Large intestine (tissue), 3 donors: ENCODE data around the gene CD40. TPM values are rescaled to one million over a fixed set of nuclear protein-coding genes. Genes with fewer than 3 reads are reported as not detected.
"Not testable (repeated sequence)": the region's sequence is repeated elsewhere in the genome, so short reads cannot be mapped to it uniquely, and the experiment has no call there.

Source experiments
- DNase-seq, 2 donors: peaks; one replicate each; pipeline versions ENCODE4 v3.0.0 to v3.0.0-alpha.2; 2013
- H3K27ac ChIP-seq: one replicate; pipeline ENCODE4 v1.5.1; 2013; ENCODE audit warnings: low read length
- H3K27me3 ChIP-seq: 2 replicates; pipeline ENCODE4 v1.6.1; 2013; ENCODE audit warnings: low read length; ENCODE audit not compliant: control insufficient read depth, insufficient read depth
- H3K36me3 ChIP-seq: 2 replicates; pipeline ENCODE4 v1.6.1; 2013; ENCODE audit warnings: low read length; ENCODE audit not compliant: control insufficient read depth, insufficient read depth
- H3K4me1 ChIP-seq: one replicate; pipeline ENCODE4 v1.6.1; 2013; ENCODE audit warnings: low read length; ENCODE audit not compliant: control insufficient read depth, insufficient read depth
- H3K4me3 ChIP-seq: one replicate; pipeline ENCODE4 v1.5.1; 2013; ENCODE audit warnings: low read length
- H3K9me3 ChIP-seq: one replicate; pipeline ENCODE4 v1.6.1; 2013; ENCODE audit warnings: mild to moderate bottlenecking, low read depth, low read length, moderate library complexity; ENCODE audit not compliant: control insufficient read depth
- WGBS: methylation state at CpG from one replicate; pipeline ENCODE4 v1.1.5; 2013; ENCODE audit warnings: low lambda C conversion rate; ENCODE audit not compliant: insufficient coverage; 5-methylcytosine and 5-hydroxymethylcytosine counted together
- polyA plus RNA-seq: library from polyadenylated mRNA; unstranded; fragments of 120-200 nt; gene quantifications from one replicate; pipeline ENCODE4 v1.2.1, GENCODE V29; 2013

Gene CD40
- polyA plus RNA-seq, 1 donor: 2.8 TPM

DNA sequence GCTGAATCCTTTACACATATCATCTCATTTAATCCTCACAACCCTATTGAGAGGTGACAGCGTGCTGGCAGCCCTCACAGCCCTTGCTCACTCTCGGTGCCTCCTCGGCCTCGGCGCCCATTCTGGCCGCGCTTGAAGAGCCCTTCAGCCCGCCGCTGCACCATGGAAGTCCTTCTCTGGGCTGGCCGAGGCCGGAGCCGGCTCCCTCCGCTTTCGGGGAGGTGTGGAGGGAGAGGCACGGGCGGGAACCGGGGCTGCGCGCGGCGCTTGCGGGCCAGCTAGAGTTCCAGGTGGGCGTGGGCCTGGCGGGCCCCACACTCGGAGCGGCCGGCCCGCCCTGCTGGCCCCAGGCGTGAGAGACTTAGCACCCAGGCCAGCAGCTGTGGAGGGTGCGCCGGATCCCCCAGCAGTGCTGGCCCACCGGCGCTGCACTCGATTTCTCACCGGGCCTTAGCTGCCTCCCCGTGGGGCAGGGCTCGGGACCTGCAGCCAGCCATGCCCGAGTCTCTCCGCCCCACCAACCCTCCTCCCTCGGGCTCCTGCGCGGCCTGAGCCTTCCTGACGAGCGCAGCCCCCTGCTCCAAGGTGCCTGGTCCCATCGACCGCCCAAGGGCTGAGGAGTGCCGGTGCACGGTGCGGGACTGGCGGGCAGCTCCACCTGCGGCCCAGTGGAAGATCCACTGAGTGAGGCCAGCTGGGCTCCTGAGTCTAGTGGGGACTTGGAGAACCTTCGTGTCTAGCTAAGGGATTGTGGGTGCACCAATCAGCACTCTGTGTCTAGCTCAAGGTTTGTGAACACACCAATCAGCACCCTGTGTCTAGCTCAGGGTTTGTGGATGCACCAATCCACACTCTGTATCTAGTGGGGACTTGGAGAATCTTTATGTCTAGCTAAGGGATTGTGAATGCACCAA is 26.2 kb upstream of the CD40 start:
- no CpG with 5 or more reads among the region's 52 CpGs for WGBS
- not testable (repeated sequence) for H3K36me3 ChIP-seq

GRCh38 chr20:46093531-46093930 is 24.6 kb upstream of the CD40 start:
- H3K27me3 ChIP-seq: peaks cover 11% of the 10 kb centered on the region
- no peaks in the 10 kb centered on the region for H3K36me3 ChIP-seq
- H3K4me1 ChIP-seq: no peaks in the 10 kb centered on the region
- no peak for DNase-seq
- WGBS: 83% methylated on average over 1 of the region's 2 CpGs
- no peak overlapping the region for H3K4me3 ChIP-seq
- no peak overlapping the region for H3K27ac ChIP-seq
- peaks cover 3% of the 10 kb centered on the region for H3K9me3 ChIP-seq

More for the DNA sequence above, 26.2 kb upstream of the CD40 start:
- not testable (repeated sequence) for H3K27me3 ChIP-seq, H3K4me1 ChIP-seq, DNase-seq, H3K4me3 ChIP-seq, H3K27ac ChIP-seq, H3K9me3 ChIP-seq

- Histone ChIP-seq H3K4me1 (no peaks in the 10 kb centered on the region), H3K27ac (no peak overlapping the region), H3K9me3 (no peaks in the 10 kb centered on the region), H3K4me3 (no peak overlapping the region), H3K36me3 (no peaks in the 10 kb centered on the region), H3K27me3 (peaks cover 43% of the 10 kb centered on the region)
- DNase-seq: no peak
- WGBS: 89% methylated on average over 2 of the region's 48 CpGs
Observed at GRCh38 chr20:46099491-46100287, 18.4 kb upstream of the CD40 start.

GRCh38 chr20:46100444-46100843 is 17.7 kb upstream of the CD40 start:
- no CpG with 5 or more reads among the region's 7 CpGs for WGBS
- DNase-seq, H3K4me3 ChIP-seq, H3K4me1 ChIP-seq, H3K9me3 ChIP-seq, H3K36me3 ChIP-seq, H3K27ac ChIP-seq: not testable (repeated sequence)
- peaks cover 51% of the 10 kb centered on the region for H3K27me3 ChIP-seq

DNA sequence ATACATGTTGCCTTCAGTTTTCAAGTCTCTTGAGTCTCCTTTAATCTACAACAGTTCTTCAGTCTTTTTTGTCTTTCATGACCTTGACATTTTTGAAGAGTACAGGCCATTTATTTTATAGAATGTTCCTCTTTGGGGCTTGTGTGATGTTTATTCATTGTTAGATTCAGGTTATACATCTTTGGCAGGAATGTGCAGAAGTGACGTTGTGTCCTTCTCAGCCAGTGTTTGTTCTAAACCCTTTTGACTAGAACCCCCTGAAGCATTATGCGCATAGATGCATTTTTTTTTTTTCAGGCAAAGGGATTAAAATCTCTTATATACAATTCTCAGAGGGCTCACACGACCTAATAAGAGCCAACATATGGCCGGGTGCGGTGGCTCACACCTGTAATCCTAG is 17.1 kb upstream of the CD40 start:
- Histone ChIP-seq H3K4me1 (no peaks in the 10 kb centered on the region), H3K27ac (no peak overlapping the region), H3K9me3 (no peaks in the 10 kb centered on the region), H3K36me3 (no peaks in the 10 kb centered on the region), H3K27me3 (peaks cover 51% of the 10 kb centered on the region), H3K4me3 (no peak overlapping the region)
- no CpG with 5 or more reads among the region's 5 CpGs for WGBS
- no peak for DNase-seq

DNA sequence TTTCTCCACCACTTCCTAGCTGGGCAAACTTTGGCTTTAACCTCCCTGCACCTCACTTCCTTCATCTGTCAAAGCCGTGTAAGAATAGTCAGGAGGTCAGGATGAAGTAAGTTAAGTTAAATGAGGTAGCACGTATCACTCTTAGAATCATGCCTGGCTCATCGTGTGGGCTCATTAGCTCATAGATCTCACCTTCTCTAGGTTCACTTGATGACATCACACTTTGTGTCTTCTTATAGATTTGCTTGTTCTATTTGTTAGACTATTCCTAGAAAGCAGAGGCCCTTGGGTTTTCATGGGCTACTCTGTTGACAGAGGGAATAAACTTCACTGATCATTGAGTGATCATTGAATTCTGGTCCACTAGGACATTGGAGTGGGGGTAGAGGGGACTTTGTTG is 16.2 kb upstream of the CD40 start:
- peaks cover 54% of the 10 kb centered on the region for H3K27me3 ChIP-seq
- H3K4me1 ChIP-seq: no peaks in the 10 kb centered on the region
- H3K36me3 ChIP-seq: no peaks in the 10 kb centered on the region
- H3K9me3 ChIP-seq: no peaks in the 10 kb centered on the region
- WGBS: no CpG with 5 or more reads among the region's 3 CpGs
- no peak overlapping the region for H3K27ac ChIP-seq
- H3K4me3 ChIP-seq: no peak overlapping the region
- DNase-seq: no peak

DNA sequence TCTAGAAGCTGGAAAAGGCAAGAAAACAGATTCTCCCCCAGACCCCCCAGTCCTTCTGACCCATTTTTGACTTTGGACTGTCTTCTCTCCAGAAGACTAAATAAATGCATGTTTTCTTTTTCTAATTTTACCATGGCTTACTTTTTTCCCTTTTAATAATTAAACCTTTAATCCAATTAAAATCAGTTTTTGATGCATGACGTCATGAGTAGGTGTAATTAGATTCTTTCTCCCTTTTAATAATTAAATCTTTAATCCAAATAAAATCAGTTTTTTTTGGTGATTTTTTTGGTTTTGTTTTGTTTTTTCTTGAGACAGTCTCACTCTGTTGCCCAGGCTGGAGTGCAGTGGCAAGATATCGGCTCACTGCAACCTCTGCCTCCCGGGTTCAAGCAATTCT is 15.2 kb upstream of the CD40 start:
- peaks cover 48% of the 10 kb centered on the region for H3K27me3 ChIP-seq
- no peaks in the 10 kb centered on the region for H3K9me3 ChIP-seq
- H3K36me3 ChIP-seq: no peaks in the 10 kb centered on the region
- DNase-seq: no peak
- no peaks in the 10 kb centered on the region for H3K4me1 ChIP-seq
- H3K4me3 ChIP-seq: no peak overlapping the region
- no peak overlapping the region for H3K27ac ChIP-seq
- WGBS: 100% methylated on average over 1 of the region's 3 CpGs

- WGBS: no CpG with 5 or more reads among the region's 3 CpGs
- Histone ChIP-seq H3K4me3 (no peak overlapping the region), H3K27ac (no peak overlapping the region), H3K9me3 (no peaks in the 10 kb centered on the region), H3K36me3 (no peaks in the 10 kb centered on the region), H3K27me3 (peaks cover 44% of the 10 kb centered on the region), H3K4me1 (no peaks in the 10 kb centered on the region)
- no peak for DNase-seq
Observed at GRCh38 chr20:46104262-46104661, 13.9 kb upstream of the CD40 start.

DNA sequence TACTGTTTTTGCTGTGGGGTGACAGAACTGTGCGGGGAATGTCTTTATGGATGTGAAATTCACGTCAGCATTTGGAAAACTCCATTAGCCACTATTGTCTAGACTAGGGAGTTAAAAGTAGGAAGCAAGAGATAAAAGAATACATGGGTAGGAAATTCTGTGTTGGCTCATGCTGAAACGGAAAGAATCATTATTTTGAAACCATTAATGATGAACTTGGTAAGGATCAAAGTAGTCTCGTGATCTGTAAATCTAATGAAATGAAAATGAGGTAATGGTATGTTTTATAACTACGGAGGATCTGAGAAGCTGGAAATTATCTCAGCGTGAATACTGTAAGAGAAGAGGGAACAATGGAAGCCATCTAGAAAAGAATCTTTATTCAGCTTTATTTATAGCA is 11.1 kb upstream of the CD40 start:
- no peak for DNase-seq
- Histone ChIP-seq H3K4me3 (no peak overlapping the region), H3K27ac (no peak overlapping the region), H3K27me3 (peaks cover 36% of the 10 kb centered on the region), H3K9me3 (no peaks in the 10 kb centered on the region), H3K4me1 (no peaks in the 10 kb centered on the region), H3K36me3 (no peaks in the 10 kb centered on the region)
- WGBS: 74% methylated on average over 6 of the region's 6 CpGs

GRCh38 chr20:46108435-46108841 is 9.7 kb upstream of the CD40 start:
- WGBS: no CpG with 5 or more reads among the region's 5 CpGs
- no peaks in the 10 kb centered on the region for H3K36me3 ChIP-seq
- H3K27ac ChIP-seq: no peak overlapping the region

More at GRCh38 chr20:46108435-46108841, 9.7 kb upstream of the CD40 start:
- H3K27me3 ChIP-seq: peaks cover 48% of the 10 kb centered on the region
- no peak for DNase-seq
- H3K4me3 ChIP-seq: no peak overlapping the region
- no peaks in the 10 kb centered on the region for H3K9me3 ChIP-seq
- H3K4me1 ChIP-seq: no peaks in the 10 kb centered on the region
